Suprapubic skin (tissue), 4 donors: Measurements from ENCODE around the gene GALNT9.

ENCODE experiments used
- CTCF ChIP-seq, 2 donors: fragments of 200-600 bp in 1 of 2; fragments of 450-650 bp in 1 of 2; sonication (generic) in 1 of 2; IDR thresholded peaks; one replicate each; pipeline ENCODE4 v1.5.1; 2016 to 2019; ENCODE audit warnings: antibody characterized with exemption in 2 of 2, mild to moderate bottlenecking in 1 of 2, moderate library complexity in 1 of 2
- EP300 ChIP-seq: sonication (generic); formaldehyde crosslinking; IDR thresholded peaks from one replicate; pipeline ENCODE4 v1.6.1; 2017; ENCODE audit warnings: antibody characterized with exemption
- POLR2A ChIP-seq, 2 donors: fragments of 450-650 bp; IDR thresholded peaks; one replicate each; pipeline ENCODE4 v1.6.1; 2017; ENCODE audit warnings: antibody characterized with exemption in 2 of 2, mild to moderate bottlenecking in 2 of 2, moderate library complexity in 2 of 2
- POLR2AphosphoS5 ChIP-seq, 3 donors: sonication (generic); formaldehyde crosslinking; IDR thresholded peaks; one replicate each; pipeline ENCODE4 v1.6.1; 2017; ENCODE audit warnings: antibody characterized with exemption in 3 of 3

DNA sequence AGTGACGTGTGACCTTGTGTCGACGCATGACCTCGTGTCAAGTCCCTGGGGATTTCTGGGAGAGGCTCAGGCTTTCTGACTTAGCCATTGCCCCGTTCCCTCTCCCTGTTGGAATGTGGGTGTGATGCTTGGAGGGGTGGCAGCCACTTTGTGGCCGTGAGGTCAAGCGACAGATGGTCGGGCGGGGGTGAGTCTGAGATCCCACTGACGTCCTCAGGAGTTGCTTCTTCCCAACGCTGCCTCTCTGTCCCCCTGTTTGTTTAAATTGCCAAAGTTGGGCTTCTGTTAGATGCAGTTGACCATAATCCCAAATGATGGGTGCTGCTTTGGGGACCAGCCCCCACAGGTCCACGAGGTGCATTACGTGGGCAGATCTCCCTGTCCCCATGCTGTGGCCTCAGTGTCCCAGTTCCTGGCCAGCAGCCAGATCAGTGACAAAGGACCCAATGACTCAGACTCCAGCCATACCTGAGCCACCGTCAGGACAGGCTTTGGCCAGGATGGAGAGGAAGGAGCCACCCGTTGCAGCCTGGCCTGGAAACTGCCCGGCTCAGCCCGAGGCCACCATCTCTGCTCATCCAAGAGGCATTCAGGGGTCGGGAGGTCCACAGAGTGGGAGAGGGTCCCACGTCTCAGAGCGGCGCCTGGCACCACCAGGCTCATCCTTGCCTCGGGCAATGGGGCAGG, 34.4 kb upstream of the GALNT9 start:
- TF ChIP-seq POLR2A (IDR thresholded peaks at IDR 0.05) (no peak), CTCF (IDR thresholded peaks at IDR 0.05) (no peak), EP300 (no peak), POLR2AphosphoS5 (IDR thresholded peaks at IDR 0.05) (no peak)
